ENCODE measurements around the gene IL12RB2.
"Not testable (repeated sequence)": the region's sequence is repeated elsewhere in the genome, so short reads cannot be mapped to it uniquely, and the experiment has no call there.

Gene IL12RB2

GRCh38 chr1:67415041-67415440, 107.4 kb downstream of the IL12RB2 start:
- TF ChIP-seq CTCF (IDR thresholded peaks at IDR 0.05; ENCODE audit: control insufficient read depth, extremely low read depth, insufficient read depth): no peak

DNA sequence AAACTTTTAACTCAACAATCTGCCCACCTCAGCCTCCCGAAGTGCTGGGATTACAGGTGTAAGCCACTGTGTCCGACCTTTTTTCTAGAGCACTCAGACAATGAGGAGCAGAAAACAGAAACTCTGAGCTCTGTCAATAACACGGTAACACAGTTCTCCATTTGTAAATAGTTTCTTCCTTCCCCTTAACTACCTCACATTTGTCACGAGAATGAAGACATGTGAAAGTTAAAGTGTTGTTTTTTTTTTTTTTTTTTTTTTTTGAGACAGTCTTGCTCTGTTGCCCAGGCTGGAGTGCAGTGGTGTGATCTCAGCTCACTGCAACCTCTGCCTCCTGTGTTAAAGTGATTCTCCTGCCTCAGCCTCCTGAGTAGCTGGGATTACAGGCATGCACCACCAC, 110.1 kb downstream of the IL12RB2 start:
- not testable (repeated sequence) for H3K4me3 ChIP-seq (ENCODE audit: low read depth, low read length); DNase-seq (ENCODE audit: low read depth)

More at GRCh38 chr1:67415041-67415440, 107.4 kb downstream of the IL12RB2 start:
- H3K4me3 ChIP-seq (ENCODE audit: low read depth, low read length): no peak overlapping the region
- DNase-seq (ENCODE audit: low read depth): no peak

DNA sequence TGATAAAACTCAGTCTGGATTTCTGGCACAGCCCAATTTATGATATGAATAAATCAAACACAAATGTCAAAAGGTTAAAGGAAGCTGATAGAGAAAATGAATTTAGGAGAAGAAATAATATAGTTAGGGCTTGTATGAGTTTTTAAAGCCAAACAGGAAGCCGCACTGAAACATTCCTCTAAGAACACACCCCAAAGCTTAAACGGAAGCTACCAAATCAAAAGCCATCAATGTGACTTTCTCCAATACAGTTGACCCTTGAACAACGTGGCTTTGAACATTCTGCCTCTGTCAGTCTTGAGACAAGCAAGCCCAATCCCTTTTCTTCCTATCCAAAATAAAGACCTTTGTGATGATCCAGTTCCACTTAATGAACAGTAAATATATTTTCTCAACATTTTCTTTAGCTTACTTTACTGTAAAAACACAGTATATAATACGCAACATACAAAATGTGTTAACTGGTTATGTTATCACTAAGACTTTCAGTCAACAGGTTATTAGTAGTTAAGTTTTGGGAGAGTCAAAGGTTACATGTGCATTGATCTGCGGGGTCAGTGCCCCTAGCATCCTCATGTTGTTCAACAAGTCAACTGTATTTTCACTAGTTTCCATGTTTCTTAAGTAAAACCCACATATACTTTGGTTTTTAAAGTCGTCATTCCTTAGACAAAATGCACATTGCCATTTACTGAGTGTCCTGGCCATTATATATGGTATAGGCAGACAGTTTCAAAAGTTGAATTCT, 111.3 kb downstream of the IL12RB2 start:
- TF ChIP-seq CTCF (IDR thresholded peaks at IDR 0.05; ENCODE audit: control insufficient read depth, extremely low read depth, insufficient read depth): no peak
- no peak for DNase-seq (ENCODE audit: low read depth)
- no peak overlapping the region for H3K4me3 ChIP-seq (ENCODE audit: low read depth, low read length)

GRCh38 chr1:67420835-67421492, 113.3 kb downstream of the IL12RB2 start:
- DNase-seq (ENCODE audit: low read depth): no peak
- H3K4me3 ChIP-seq (ENCODE audit: low read depth, low read length): no peak overlapping the region
- no peak for TF ChIP-seq CTCF (IDR thresholded peaks at IDR 0.05; ENCODE audit: control insufficient read depth, extremely low read depth, insufficient read depth)

DNA sequence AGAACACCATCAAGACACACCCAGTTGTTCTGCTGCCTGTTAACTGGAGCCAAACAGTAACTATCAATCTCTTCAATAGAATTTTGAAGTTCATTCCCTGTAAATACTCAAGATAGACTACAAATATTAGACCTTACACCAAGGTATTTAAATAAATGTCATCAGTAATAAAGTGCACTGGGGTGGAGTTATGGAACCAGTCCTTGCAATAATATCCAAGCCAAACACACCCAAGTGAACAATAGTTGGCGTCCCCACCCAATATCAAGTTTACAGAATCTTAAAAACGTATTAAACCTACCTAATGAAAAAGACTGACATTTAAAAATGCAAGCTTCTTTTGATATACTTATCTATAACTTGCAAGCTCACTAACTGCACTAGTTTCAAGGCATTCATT, 119.8 kb downstream of the IL12RB2 start:
- DNase-seq (ENCODE audit: low read depth): no peak
- TF ChIP-seq CTCF (IDR thresholded peaks at IDR 0.05; ENCODE audit: control insufficient read depth, extremely low read depth, insufficient read depth): no peak
- H3K4me3 ChIP-seq (ENCODE audit: low read depth, low read length): peak overlapping the region; percentile 88

GRCh38 chr1:67427947-67428346, 120.3 kb downstream of the IL12RB2 start:
- H3K4me3 ChIP-seq (ENCODE audit: low read depth, low read length): peak overlapping the region; percentile 88
- no peak for DNase-seq (ENCODE audit: low read depth)
- no peak for TF ChIP-seq CTCF (IDR thresholded peaks at IDR 0.05; ENCODE audit: control insufficient read depth, extremely low read depth, insufficient read depth)

DNA sequence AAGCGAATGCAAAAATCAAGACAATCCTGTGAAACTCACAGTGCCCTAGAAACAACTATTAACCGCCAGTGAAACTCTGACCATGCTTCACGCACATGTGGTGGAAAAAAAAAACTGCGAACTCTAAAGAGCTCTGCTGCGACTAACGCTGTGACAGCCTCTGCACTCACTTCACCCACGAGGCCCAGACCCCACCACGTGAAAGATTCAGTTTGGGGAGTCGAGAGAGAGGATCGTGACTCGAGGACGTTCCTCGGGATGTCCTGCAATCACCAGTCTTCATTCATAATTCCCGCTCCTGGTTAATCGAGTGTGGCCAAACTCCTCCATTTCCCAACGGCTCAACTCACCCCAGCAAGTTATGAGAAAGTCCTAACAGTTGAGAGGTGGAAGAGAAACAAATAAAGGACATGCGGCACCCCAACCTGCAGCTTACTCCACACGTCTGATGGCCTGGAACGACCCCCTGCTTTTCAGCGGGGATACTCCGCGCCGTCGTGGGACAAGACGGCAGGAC, 121.4 kb downstream of the IL12RB2 start:
- DNase-seq (ENCODE audit: low read depth): no peak
- TF ChIP-seq CTCF (IDR thresholded peaks at IDR 0.05; ENCODE audit: control insufficient read depth, extremely low read depth, insufficient read depth): no peak
- H3K4me3 ChIP-seq (ENCODE audit: low read depth, low read length): peak overlapping the region; percentile 88

All from LNCaP clone FGC (cell line).